ENCODE data around the gene CCDC90B.
"Not testable (repeated sequence)": the region's sequence is repeated elsewhere in the genome, so short reads cannot be mapped to it uniquely, and the experiment has no call there.

Gene CCDC90B

GRCh38 chr11:83282084-83282716, 4.0 kb downstream of the CCDC90B start:
- Histone ChIP-seq H3K4me1 (ENCODE audit: control insufficient read depth, insufficient read depth, low read length) (no peaks in the 10 kb centered on the region), H3K4me3 (ENCODE audit: low read length) (no peak overlapping the region), H3K9ac (ENCODE audit: low read length) (no peak overlapping the region), H3K27me3 (ENCODE audit: control insufficient read depth, insufficient read depth, low read length) (no peaks in the 10 kb centered on the region), H3K9me3 (ENCODE audit: control insufficient read depth, low read length) (no peaks in the 10 kb centered on the region), H3K36me3 (ENCODE audit: control insufficient read depth, insufficient read depth, low read length) (no peaks in the 10 kb centered on the region)

- H3K4me3 ChIP-seq (ENCODE audit: low read length) = no peak overlapping the region
- H3K27me3 ChIP-seq (ENCODE audit: control insufficient read depth, insufficient read depth, low read length) = no peaks in the 10 kb centered on the region
- H3K9me3 ChIP-seq (ENCODE audit: control insufficient read depth, low read length) = no peaks in the 10 kb centered on the region
- H3K9ac ChIP-seq (ENCODE audit: low read length) = no peak overlapping the region
- H3K4me1 ChIP-seq (ENCODE audit: control insufficient read depth, insufficient read depth, low read length) = no peaks in the 10 kb centered on the region
- H3K36me3 ChIP-seq (ENCODE audit: control insufficient read depth, insufficient read depth, low read length) = no peaks in the 10 kb centered on the region
These were observed 5.9 kb downstream of the CCDC90B start for GRCh38 chr11:83280256-83280655.

- no peak overlapping the region for H3K4me3 ChIP-seq (ENCODE audit: low read length)
- H3K27me3 ChIP-seq (ENCODE audit: control insufficient read depth, insufficient read depth, low read length) = no peaks in the 10 kb centered on the region
- no peaks in the 10 kb centered on the region for H3K9me3 ChIP-seq (ENCODE audit: control insufficient read depth, low read length)
- no peaks in the 10 kb centered on the region for H3K36me3 ChIP-seq (ENCODE audit: control insufficient read depth, insufficient read depth, low read length)
- H3K9ac ChIP-seq (ENCODE audit: low read length) = no peak overlapping the region
- H3K4me1 ChIP-seq (ENCODE audit: control insufficient read depth, insufficient read depth, low read length) = no peaks in the 10 kb centered on the region
These were observed 7.8 kb downstream of the CCDC90B start for GRCh38 chr11:83278351-83278750.

- H3K9ac ChIP-seq (ENCODE audit: low read length) = no peak overlapping the region
- no peaks in the 10 kb centered on the region for H3K9me3 ChIP-seq (ENCODE audit: control insufficient read depth, low read length)
- no peaks in the 10 kb centered on the region for H3K36me3 ChIP-seq (ENCODE audit: control insufficient read depth, insufficient read depth, low read length)
- H3K4me3 ChIP-seq (ENCODE audit: low read length) = no peak overlapping the region
- no peaks in the 10 kb centered on the region for H3K27me3 ChIP-seq (ENCODE audit: control insufficient read depth, insufficient read depth, low read length)
- no peaks in the 10 kb centered on the region for H3K4me1 ChIP-seq (ENCODE audit: control insufficient read depth, insufficient read depth, low read length)
These were observed 10.1 kb downstream of the CCDC90B start for GRCh38 chr11:83275888-83276641.

- H3K9ac ChIP-seq (ENCODE audit: low read length) = no peak overlapping the region
- no peaks in the 10 kb centered on the region for H3K9me3 ChIP-seq (ENCODE audit: control insufficient read depth, low read length)
- no peaks in the 10 kb centered on the region for H3K4me1 ChIP-seq (ENCODE audit: control insufficient read depth, insufficient read depth, low read length)
- no peak overlapping the region for H3K4me3 ChIP-seq (ENCODE audit: low read length)
- H3K36me3 ChIP-seq (ENCODE audit: control insufficient read depth, insufficient read depth, low read length) = no peaks in the 10 kb centered on the region
- H3K27me3 ChIP-seq (ENCODE audit: control insufficient read depth, insufficient read depth, low read length) = no peaks in the 10 kb centered on the region
These were observed 13.5 kb downstream of the CCDC90B start for GRCh38 chr11:83272627-83273026.

GRCh38 chr11:83271734-83272133, 14.4 kb downstream of the CCDC90B start:
- H3K4me3 ChIP-seq (ENCODE audit: low read length); H3K27me3 ChIP-seq (ENCODE audit: control insufficient read depth, insufficient read depth, low read length); H3K36me3 ChIP-seq (ENCODE audit: control insufficient read depth, insufficient read depth, low read length); H3K4me1 ChIP-seq (ENCODE audit: control insufficient read depth, insufficient read depth, low read length); H3K9ac ChIP-seq (ENCODE audit: low read length); H3K9me3 ChIP-seq (ENCODE audit: control insufficient read depth, low read length): not testable (repeated sequence)

- H3K4me3 ChIP-seq (ENCODE audit: low read length); H3K27me3 ChIP-seq (ENCODE audit: control insufficient read depth, insufficient read depth, low read length); H3K4me1 ChIP-seq (ENCODE audit: control insufficient read depth, insufficient read depth, low read length); H3K9ac ChIP-seq (ENCODE audit: low read length); H3K9me3 ChIP-seq (ENCODE audit: control insufficient read depth, low read length); H3K36me3 ChIP-seq (ENCODE audit: control insufficient read depth, insufficient read depth, low read length): not testable (repeated sequence)
These were observed 17.1 kb downstream of the CCDC90B start for GRCh38 chr11:83269080-83269479.

GRCh38 chr11:83265331-83265730, 20.8 kb downstream of the CCDC90B start:
- H3K36me3 ChIP-seq (ENCODE audit: control insufficient read depth, insufficient read depth, low read length) = no peaks in the 10 kb centered on the region

GRCh38 chr11:83259559-83259958, 26.6 kb downstream of the CCDC90B start:
- Histone ChIP-seq H3K9me3 (ENCODE audit: control insufficient read depth, low read length) (no peaks in the 10 kb centered on the region), H3K27me3 (ENCODE audit: control insufficient read depth, insufficient read depth, low read length) (no peaks in the 10 kb centered on the region), H3K36me3 (ENCODE audit: control insufficient read depth, insufficient read depth, low read length) (no peaks in the 10 kb centered on the region), H3K9ac (ENCODE audit: low read length) (no peak overlapping the region), H3K4me1 (ENCODE audit: control insufficient read depth, insufficient read depth, low read length) (no peaks in the 10 kb centered on the region), H3K4me3 (ENCODE audit: low read length) (no peak overlapping the region)

More at GRCh38 chr11:83265331-83265730, 20.8 kb downstream of the CCDC90B start:
- H3K4me3 ChIP-seq (ENCODE audit: low read length) = no peak overlapping the region
- H3K27me3 ChIP-seq (ENCODE audit: control insufficient read depth, insufficient read depth, low read length) = no peaks in the 10 kb centered on the region
- no peak overlapping the region for H3K9ac ChIP-seq (ENCODE audit: low read length)
- no peaks in the 10 kb centered on the region for H3K4me1 ChIP-seq (ENCODE audit: control insufficient read depth, insufficient read depth, low read length)
- no peaks in the 10 kb centered on the region for H3K9me3 ChIP-seq (ENCODE audit: control insufficient read depth, low read length)

- no peak overlapping the region for H3K4me3 ChIP-seq (ENCODE audit: low read length)
- H3K4me1 ChIP-seq (ENCODE audit: control insufficient read depth, insufficient read depth, low read length) = no peaks in the 10 kb centered on the region
- no peaks in the 10 kb centered on the region for H3K36me3 ChIP-seq (ENCODE audit: control insufficient read depth, insufficient read depth, low read length)
- H3K9me3 ChIP-seq (ENCODE audit: control insufficient read depth, low read length) = no peaks in the 10 kb centered on the region
- no peaks in the 10 kb centered on the region for H3K27me3 ChIP-seq (ENCODE audit: control insufficient read depth, insufficient read depth, low read length)
- no peak overlapping the region for H3K9ac ChIP-seq (ENCODE audit: low read length)
These were observed 28.4 kb downstream of the CCDC90B start for GRCh38 chr11:83257761-83258168.

GRCh38 chr11:83256602-83257340, 29.4 kb downstream of the CCDC90B start:
- Histone ChIP-seq H3K9me3 (ENCODE audit: control insufficient read depth, low read length) (no peaks in the 10 kb centered on the region), H3K4me3 (ENCODE audit: low read length) (no peak overlapping the region), H3K9ac (ENCODE audit: low read length) (no peak overlapping the region), H3K27me3 (ENCODE audit: control insufficient read depth, insufficient read depth, low read length) (no peaks in the 10 kb centered on the region), H3K4me1 (ENCODE audit: control insufficient read depth, insufficient read depth, low read length) (no peaks in the 10 kb centered on the region), H3K36me3 (ENCODE audit: control insufficient read depth, insufficient read depth, low read length) (no peaks in the 10 kb centered on the region)

- no peak overlapping the region for H3K9ac ChIP-seq (ENCODE audit: low read length)
- H3K36me3 ChIP-seq (ENCODE audit: control insufficient read depth, insufficient read depth, low read length) = no peaks in the 10 kb centered on the region
- no peak overlapping the region for H3K4me3 ChIP-seq (ENCODE audit: low read length)
- H3K4me1 ChIP-seq (ENCODE audit: control insufficient read depth, insufficient read depth, low read length) = no peaks in the 10 kb centered on the region
- H3K9me3 ChIP-seq (ENCODE audit: control insufficient read depth, low read length) = no peaks in the 10 kb centered on the region
- no peaks in the 10 kb centered on the region for H3K27me3 ChIP-seq (ENCODE audit: control insufficient read depth, insufficient read depth, low read length)
These were observed 30.8 kb downstream of the CCDC90B start for GRCh38 chr11:83255366-83255765.

Data from mucosa of stomach (tissue), 1 donor.